Measurements from ENCODE around the gene CHTF8.

CHTF8 gene

DNA sequence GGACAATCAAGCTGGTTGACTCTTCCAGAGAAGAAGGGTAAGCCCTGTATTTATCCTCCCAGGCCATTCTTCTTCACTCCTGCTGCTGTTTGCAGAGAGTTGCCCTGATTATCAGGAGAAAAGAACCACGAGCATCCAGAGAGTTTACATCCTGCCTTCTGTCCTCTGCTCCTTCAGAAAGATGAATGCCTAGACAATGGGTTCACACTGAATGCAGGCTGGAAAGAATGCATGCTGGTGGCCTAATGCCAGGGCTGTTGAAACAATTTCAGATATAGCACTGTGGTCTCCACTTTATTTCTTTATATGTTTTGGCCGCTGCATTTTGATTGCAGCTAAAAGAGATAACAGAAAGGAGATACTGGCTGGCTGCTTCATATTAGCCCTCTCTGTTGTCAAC is 48.1 kb downstream of the CHTF8 start:
- no peak for DNase-seq (ENCODE audit: low spot score)

DNA sequence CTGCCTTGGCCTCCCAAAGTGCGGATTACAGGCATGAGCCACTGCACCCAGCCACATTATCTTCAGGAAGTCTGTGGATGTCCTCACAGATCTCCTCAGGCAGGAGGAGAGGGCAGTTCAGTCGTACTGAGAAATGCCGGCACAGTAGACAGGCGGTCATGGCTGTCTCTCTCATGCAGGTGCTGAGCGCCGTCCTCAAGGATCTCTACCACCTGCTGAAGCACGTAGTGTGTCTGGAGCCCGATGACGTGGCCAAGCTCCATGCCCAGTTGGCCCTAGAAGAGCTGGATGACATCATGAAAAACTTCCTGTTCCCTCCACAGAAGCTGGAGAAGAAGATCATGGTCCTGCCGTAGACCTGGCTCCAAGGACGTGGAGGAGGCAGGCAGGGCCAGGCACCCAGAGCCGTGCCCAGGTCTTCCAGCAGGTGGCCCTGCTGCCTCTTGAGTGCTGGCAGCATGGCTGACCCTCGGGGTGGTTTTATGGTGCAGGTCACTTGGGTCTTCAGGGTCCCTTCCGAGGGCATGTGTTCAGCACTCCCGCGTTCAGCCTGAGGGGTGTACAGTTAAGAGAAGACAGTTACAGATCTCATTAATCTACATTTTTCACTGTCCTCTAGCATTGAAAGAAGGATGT is 49.0 kb downstream of the CHTF8 start:
- no peak for DNase-seq (ENCODE audit: low spot score)

- DNase-seq (ENCODE audit: low spot score), result no peak
Measured at GRCh38 chr16:69079697-69080096, 52.7 kb downstream of the CHTF8 start.

DNA sequence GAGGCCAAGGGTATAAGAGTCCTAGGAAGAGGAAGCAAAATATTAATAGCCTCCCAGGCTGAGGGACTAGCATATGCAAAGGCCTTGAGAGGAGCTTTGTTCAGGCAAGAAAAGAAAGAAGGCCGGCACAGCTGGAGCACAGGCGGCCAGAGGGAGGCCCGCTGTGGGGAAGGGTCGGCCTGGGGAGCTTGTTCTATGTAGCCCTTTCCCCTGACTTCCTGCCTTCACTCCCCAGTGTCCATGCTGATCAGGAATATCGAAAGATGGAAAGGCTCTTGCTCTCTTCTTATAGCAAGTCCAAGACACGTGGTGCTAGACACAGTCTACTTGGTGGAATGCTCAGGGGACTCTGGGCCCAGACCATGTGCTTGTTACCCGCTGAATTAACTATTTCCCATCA is 54.3 kb downstream of the CHTF8 start:
- DNase-seq (ENCODE audit: low spot score), result no peak

DNA sequence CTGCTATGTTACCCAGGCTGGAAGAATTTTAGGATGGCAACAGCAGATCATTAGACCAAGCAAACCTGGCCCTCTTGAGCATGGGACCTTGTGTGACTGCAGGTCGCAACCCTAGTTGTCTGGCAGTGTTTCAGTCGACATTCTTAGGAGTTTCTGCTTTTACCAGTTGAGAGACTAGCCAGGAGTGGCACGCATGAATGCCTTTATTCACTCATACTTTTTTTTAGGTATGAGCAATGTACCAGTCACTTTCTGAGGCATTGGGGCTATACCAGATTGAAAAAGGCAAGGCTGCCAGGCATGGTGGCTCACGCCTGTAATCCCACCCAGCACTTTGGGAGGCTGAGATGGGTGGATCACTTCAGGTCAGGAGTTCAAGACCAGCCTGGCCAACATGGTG is 55.1 kb downstream of the CHTF8 start:
- no peak for DNase-seq (ENCODE audit: low spot score)

DNA sequence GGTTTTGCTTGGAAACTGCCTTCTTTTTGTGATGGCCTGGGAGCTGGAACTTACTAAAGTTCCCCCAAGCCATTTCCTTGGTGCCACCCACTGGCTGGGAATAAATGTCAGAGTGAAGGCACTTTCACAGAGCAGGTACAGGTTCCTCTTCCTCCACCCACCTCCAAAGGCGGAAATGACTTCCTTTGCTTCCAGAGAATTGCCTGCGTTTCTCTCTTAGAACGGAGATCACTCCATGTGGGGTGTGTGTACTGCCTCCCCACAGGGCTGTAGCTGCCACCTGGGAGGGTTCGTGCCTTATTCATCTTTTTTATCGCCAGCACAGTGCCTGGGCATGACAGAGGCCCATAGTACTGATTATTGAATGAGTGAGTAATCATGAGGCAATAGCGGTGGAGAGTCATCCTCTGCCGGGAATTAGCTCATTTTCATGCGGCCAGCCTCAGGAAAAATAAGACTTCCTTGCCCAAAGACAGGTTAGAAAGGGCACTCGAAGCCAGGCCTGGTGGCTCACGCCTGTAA is 59.1 kb downstream of the CHTF8 start:
- DNase-seq (ENCODE audit: low spot score), result no peak

DNA sequence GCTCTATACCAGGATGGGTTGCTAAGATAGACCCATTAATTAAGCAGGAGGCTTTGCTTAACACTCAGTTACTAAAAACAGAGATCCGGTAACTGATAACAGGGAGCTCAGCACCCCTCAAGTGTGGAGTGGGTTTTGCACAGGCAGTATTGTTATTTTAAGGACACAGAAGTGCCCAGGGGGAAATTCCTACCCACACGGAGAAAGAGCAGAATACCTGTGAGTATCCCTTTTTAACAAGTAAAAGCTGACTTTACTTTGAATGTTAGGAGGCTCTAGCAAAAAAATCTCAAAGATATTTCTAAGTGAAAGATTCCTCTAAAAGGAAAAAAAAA is 59.8 kb downstream of the CHTF8 start:
- DNase-seq (ENCODE audit: low spot score), result no peak

GRCh38 chr16:69071036-69071435 is 61.4 kb downstream of the CHTF8 start:
- DNase-seq (ENCODE audit: low spot score), result no peak

GRCh38 chr16:69069504-69069903 is 62.9 kb downstream of the CHTF8 start:
- DNase-seq (ENCODE audit: low spot score), result no peak
